Fibroblast of skin of right quadriceps (primary cell): ENCODE results near the gene DMXL2.
"Not testable (repeated sequence)": the region's sequence is repeated elsewhere in the genome, so short reads cannot be mapped to it uniquely, and the experiment has no call there.

Experiments used
- DNase-seq: peaks from one replicate; pipeline ENCODE4 v3.0.0-alpha.2; 2013

DMXL2 gene

GRCh38 chr15:51576286-51576850, 46.2 kb downstream of the DMXL2 start:
- no peak for DNase-seq

- DNase-seq: no peak
These were observed 46.8 kb downstream of the DMXL2 start for GRCh38 chr15:51575775-51576174.

GRCh38 chr15:51573352-51573751, 49.2 kb downstream of the DMXL2 start:
- not testable (repeated sequence) for DNase-seq

GRCh38 chr15:51568939-51569784, 53.4 kb downstream of the DMXL2 start:
- DNase-seq: peak; percentile 1

- DNase-seq: no peak
These were observed 61.3 kb downstream of the DMXL2 start for GRCh38 chr15:51561271-51561670.

- no peak for DNase-seq
These were observed 63.7 kb downstream of the DMXL2 start for GRCh38 chr15:51558876-51559275.

GRCh38 chr15:51558411-51558810, 64.2 kb downstream of the DMXL2 start:
- no peak for DNase-seq

GRCh38 chr15:51550841-51551240, 71.7 kb downstream of the DMXL2 start:
- no peak for DNase-seq

- DNase-seq: no peak
These were observed 74.9 kb downstream of the DMXL2 start for GRCh38 chr15:51547656-51548055.

GRCh38 chr15:51536965-51537574, 85.5 kb downstream of the DMXL2 start:
- peak; percentile 3 for DNase-seq

- no peak for DNase-seq
These were observed 88.7 kb downstream of the DMXL2 start for GRCh38 chr15:51533672-51534398.

GRCh38 chr15:51526955-51527354, 95.6 kb downstream of the DMXL2 start:
- DNase-seq: no peak

GRCh38 chr15:51524376-51524775, 98.2 kb downstream of the DMXL2 start:
- no peak for DNase-seq

- no peak for DNase-seq
These were observed 106.3 kb downstream of the DMXL2 start for GRCh38 chr15:51516291-51516690.

- no peak for DNase-seq
These were observed 117.3 kb downstream of the DMXL2 start for GRCh38 chr15:51505251-51505650.

- DNase-seq: no peak
These were observed 119.6 kb downstream of the DMXL2 start for GRCh38 chr15:51503003-51503402.

- DNase-seq: peak; percentile 38
These were observed 123.1 kb downstream of the DMXL2 start for GRCh38 chr15:51499379-51499976.

- no peak for DNase-seq
These were observed 124.8 kb downstream of the DMXL2 start for GRCh38 chr15:51497806-51498205.

- no peak for DNase-seq
These were observed 126.3 kb downstream of the DMXL2 start for GRCh38 chr15:51496246-51496645.

- DNase-seq: peak; percentile 54
These were observed 127.9 kb downstream of the DMXL2 start for GRCh38 chr15:51494411-51495314.

- DNase-seq: peak; percentile 26
These were observed 128.7 kb downstream of the DMXL2 start for GRCh38 chr15:51493892-51494291.

- no peak for DNase-seq
These were observed 130.0 kb downstream of the DMXL2 start for GRCh38 chr15:51492528-51492927.
